HG03135 (cell line): ENCODE data around the gene IGFL4.

Source experiments
- ATAC-seq: cut with Tn5 transposase; IDR thresholded peaks from one replicate; pipeline ENCODE4 v1.9.1; 2021; ENCODE audit warnings: mild to moderate bottlenecking, moderate library complexity; ENCODE audit not compliant: unreplicated experiment

Gene IGFL4

GRCh38 chr19:46065486-46066071 is 24.8 kb upstream of the IGFL4 start:
- no peak for ATAC-seq

GRCh38 chr19:46063201-46063600 is 22.4 kb upstream of the IGFL4 start:
- ATAC-seq = no peak

- no peak for ATAC-seq
These were observed 19.2 kb upstream of the IGFL4 start for GRCh38 chr19:46060012-46060411.

DNA sequence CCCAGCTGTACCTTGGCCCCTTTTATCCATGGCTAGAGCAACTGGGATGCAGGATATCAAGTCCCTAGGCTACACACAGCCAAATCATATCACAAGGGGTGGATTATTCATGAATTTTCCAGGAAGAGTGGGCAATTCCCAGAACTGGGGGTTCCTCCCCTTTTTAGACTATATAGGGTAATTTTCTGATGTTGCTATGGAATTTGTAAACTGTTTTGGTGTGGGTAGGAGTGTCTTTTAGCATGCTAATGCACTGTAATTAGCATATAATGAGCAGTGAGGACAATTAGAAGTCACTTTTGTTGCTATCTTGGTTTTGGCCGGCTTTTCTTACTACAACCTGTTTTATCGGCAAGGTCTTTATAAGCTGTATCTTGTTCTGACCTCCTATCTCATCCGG is 18.0 kb upstream of the IGFL4 start:
- ATAC-seq = no peak

DNA sequence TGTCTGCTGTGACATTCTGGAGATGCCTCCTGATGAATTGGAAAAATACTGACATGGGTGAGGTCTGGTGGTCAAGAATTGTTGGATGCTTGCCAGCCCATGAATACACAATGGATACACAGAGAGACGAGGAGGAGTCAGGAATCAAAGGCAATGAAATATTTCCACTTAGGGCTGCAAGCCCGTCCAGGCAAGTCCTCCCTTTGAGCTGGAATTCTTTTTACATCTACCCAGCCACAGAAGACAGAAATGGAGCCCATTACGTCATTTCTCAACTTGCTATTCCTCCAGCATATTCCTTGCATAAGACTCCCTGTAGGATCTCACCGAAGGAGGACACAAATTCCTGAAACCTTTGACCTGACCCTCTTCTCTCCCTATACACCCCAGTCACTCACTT is 15.7 kb upstream of the IGFL4 start:
- no peak for ATAC-seq

DNA sequence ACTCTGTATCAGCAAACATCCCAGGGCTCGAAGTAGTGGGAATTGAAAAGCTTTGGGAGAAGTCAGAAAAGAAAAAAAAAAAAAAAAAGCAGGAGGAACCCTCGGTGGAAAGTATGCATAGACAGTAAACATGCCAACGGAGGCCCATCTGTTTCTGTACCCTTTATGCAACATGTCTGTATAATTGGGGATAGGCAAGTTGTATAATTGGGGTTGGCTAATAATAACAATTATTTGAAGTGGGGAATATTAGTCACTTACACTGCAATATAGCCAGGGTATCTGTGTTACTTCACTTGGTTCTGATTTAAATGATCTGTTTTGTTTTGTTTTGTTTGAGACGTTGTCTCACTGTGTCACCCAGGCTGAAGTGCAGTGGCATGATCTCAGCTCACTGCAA is 12.1 kb upstream of the IGFL4 start:
- ATAC-seq = no peak

- no peak for ATAC-seq
These were observed 8.8 kb upstream of the IGFL4 start for GRCh38 chr19:46049597-46049996.

- ATAC-seq = no peak
These were observed 2.7 kb upstream of the IGFL4 start for GRCh38 chr19:46043519-46043918.

- ATAC-seq = no peak
These were observed 1.6 kb upstream of the IGFL4 start for GRCh38 chr19:46042252-46042883.

DNA sequence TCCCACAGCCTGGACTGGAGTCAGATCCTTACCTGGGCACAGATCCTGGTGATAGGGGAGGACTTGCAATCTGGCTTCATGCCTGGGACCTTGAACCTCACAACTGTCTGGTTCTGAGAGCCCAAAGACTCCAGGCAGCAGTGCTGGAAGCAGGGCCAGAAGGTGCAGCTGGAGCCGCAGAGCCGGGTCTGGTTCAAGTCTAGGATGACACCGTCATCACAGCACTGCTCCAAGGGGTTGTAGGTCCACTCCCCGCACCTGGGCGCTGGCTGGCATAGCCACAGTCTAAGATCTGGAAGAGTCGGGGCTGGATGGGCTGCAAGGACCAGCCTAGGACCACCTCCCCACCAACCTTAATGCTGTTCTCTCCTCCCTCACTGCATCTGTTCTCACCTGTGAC is 677 bp downstream of the IGFL4 start:
- no peak for ATAC-seq

DNA sequence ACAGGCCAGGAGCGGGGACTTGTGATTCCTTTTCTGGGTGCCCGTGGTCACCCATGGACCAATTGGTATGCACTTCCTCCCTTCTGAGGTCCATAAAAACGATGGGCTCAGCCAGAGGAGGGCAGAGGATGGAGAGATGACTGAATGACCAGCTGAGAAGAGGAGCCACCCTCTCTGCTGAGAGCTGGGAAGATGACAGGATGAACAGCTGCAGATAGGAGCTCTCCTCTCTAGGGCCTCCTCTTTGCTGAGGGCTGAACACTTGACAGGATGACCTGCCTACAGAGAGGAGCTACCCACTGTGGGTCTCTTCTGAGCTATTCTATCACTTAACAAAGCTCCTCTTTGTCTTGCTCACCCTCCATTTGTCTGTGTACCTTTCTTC is 4.1 kb downstream of the IGFL4 start:
- ATAC-seq = no peak

DNA sequence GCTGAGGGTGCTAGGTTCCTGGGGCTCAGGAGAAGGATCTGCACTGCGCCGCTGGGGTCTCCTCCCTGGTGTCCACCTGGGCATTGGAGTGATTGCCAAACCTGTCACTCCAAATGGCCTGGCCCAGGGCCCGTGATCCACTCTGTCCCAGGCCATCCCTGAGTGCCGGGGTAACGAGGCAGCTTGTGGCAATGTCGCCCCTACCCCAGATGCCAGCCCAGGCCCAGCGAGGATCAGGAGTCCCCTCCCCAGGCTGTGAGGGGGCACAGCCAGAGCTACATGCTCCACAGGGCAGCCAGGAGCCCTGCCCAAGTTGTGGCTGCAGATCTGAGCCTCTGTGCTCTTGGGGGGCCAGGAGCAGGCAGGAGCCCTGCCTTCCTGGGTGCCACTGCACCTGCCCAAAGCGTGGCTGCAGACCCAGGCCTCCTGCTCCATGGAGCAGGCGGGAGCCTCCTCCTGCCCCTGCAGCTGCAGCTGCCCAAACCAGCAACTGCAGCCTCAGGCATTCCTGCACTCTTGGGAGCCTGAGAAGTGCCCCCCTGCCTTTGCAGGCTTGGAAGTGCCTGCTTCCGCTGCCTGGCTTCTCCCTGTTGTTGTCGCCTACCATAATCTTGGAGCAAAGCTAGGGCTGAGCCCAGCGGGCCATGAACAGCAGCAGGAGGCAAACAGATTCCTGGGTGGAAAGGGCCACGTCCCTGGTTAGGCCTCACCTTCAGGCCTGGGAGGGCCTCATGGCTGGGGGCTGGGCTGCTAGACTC is 4.6 kb downstream of the IGFL4 start:
- no peak for ATAC-seq

GRCh38 chr19:46035546-46035945 is 5.3 kb downstream of the IGFL4 start:
- no peak for ATAC-seq

DNA sequence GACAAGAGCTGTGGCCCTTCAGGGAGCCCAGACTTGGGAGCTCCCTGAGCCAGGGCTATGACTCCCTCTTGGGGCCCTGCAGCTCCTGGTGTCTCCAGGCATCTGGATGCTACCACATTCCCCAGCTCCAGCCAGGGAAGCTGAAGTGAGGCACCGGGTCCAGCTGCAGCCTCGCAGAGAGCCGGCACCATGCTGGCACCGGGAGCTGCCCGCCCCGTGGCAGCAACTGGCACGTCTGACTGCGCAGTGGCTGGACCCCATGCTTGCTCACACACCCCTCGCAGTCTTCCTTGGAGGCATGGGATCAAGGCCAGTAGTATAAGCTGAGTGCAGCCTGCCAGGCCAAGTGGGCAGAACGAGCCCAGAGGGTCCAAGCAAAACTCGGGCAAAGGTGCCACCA is 7.4 kb downstream of the IGFL4 start:
- no peak for ATAC-seq

- no peak for ATAC-seq
These were observed 8.2 kb downstream of the IGFL4 start for GRCh38 chr19:46032597-46033025.

GRCh38 chr19:46031781-46032596 is 8.8 kb downstream of the IGFL4 start:
- no peak for ATAC-seq

- ATAC-seq = no peak
These were observed 9.8 kb downstream of the IGFL4 start for GRCh38 chr19:46030812-46031550.

GRCh38 chr19:46025835-46026234 is 15.0 kb downstream of the IGFL4 start:
- ATAC-seq = no peak

- no peak for ATAC-seq
These were observed 17.5 kb downstream of the IGFL4 start for GRCh38 chr19:46023311-46023779.

- no peak for ATAC-seq
These were observed 18.1 kb downstream of the IGFL4 start, which contains the start of gene PGLYRP1 for GRCh38 chr19:46022431-46023310. Gene PGLYRP1 (minus strand): TSS chr19:46023053. CDS start chr19:46023021, 32 bp downstream.
